Measurements from ENCODE around the gene GDF10.

- TF ChIP-seq, protein P1, sequence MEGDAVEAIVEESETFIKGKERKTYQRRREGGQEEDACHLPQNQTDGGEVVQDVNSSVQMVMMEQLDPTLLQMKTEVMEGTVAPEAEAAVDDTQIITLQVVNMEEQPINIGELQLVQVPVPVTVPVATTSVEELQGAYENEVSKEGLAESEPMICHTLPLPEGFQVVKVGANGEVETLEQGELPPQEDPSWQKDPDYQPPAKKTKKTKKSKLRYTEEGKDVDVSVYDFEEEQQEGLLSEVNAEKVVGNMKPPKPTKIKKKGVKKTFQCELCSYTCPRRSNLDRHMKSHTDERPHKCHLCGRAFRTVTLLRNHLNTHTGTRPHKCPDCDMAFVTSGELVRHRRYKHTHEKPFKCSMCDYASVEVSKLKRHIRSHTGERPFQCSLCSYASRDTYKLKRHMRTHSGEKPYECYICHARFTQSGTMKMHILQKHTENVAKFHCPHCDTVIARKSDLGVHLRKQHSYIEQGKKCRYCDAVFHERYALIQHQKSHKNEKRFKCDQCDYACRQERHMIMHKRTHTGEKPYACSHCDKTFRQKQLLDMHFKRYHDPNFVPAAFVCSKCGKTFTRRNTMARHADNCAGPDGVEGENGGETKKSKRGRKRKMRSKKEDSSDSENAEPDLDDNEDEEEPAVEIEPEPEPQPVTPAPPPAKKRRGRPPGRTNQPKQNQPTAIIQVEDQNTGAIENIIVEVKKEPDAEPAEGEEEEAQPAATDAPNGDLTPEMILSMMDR (IDR thresholded peaks at IDR 0.05), result no peak
- TF ChIP-seq POLR2A (IDR thresholded peaks at IDR 0.05), result no peak
These were observed 23.1 kb downstream of the GDF10 start for GRCh38 chr10:47323087-47323486.
